ENCODE results near the gene RTN4. TPM values are rescaled to one million over a fixed set of nuclear protein-coding genes. Genes with fewer than 3 reads are reported as not detected.

RTN4 gene
- polyA plus RNA-seq, 1 donor (not counting 4 experiments of a cell fraction or from before 2014, with no cell fraction given) = 406 TPM

- no peaks in the 10 kb centered on the region for H3K27me3 ChIP-seq (ENCODE audit: control insufficient read depth, extremely low read depth, insufficient read depth, low read length)
- dilution Hi-C loops (cut with MboI; ENCODE audit: extremely low pct_ligation_motif_present, low sequenced_read_pairs) = no loop called here
- no peak for TF ChIP-seq EZH2 (IDR thresholded peaks at IDR 0.05; ENCODE audit: low read length)
- TF ChIP-seq, protein P1, sequence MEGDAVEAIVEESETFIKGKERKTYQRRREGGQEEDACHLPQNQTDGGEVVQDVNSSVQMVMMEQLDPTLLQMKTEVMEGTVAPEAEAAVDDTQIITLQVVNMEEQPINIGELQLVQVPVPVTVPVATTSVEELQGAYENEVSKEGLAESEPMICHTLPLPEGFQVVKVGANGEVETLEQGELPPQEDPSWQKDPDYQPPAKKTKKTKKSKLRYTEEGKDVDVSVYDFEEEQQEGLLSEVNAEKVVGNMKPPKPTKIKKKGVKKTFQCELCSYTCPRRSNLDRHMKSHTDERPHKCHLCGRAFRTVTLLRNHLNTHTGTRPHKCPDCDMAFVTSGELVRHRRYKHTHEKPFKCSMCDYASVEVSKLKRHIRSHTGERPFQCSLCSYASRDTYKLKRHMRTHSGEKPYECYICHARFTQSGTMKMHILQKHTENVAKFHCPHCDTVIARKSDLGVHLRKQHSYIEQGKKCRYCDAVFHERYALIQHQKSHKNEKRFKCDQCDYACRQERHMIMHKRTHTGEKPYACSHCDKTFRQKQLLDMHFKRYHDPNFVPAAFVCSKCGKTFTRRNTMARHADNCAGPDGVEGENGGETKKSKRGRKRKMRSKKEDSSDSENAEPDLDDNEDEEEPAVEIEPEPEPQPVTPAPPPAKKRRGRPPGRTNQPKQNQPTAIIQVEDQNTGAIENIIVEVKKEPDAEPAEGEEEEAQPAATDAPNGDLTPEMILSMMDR (optimal IDR thresholded peaks at IDR 0.05 in 1 of 3, IDR thresholded peaks at IDR 0.05 in 1 of 3, conservative IDR thresholded peaks at IDR 0.05 in 1 of 3; ENCODE audit: extremely low read depth in 1 of 3, insufficient read depth in 2 of 3, low read length in 3 of 3) = no peak
- H3K9ac ChIP-seq (ENCODE audit: control insufficient read depth, extremely low read depth, insufficient read depth, low read length) = no peak overlapping the region
- no peak overlapping the region for H3K4me2 ChIP-seq (ENCODE audit: control insufficient read depth, extremely low read depth, insufficient read depth, low read depth, low read length)
- no peak overlapping the region for H3K4me3 ChIP-seq (ENCODE audit: control insufficient read depth in 2 of 3, extremely low read depth in 1 of 3, insufficient read depth in 2 of 3, low read depth in 1 of 3, low read length in 3 of 3)
- FAIRE-seq = no peak
- no peaks in the 10 kb centered on the region for H3K36me3 ChIP-seq (ENCODE audit: control insufficient read depth in 2 of 2, extremely low read depth in 1 of 2, insufficient read depth in 2 of 2, low read length in 2 of 2)
- H3K27ac ChIP-seq (ENCODE audit: control insufficient read depth, insufficient read depth, low read length) = no peak overlapping the region
- no peak for DNase-seq (ENCODE audit: low read depth, low spot score)
- H3K9me1 ChIP-seq (ENCODE audit: control insufficient read depth, extremely low read depth, insufficient read depth, low read length) = no peaks in the 10 kb centered on the region
- H3K79me2 ChIP-seq (ENCODE audit: control insufficient read depth, insufficient read depth, low read length) = no peaks in the 10 kb centered on the region
- no peaks in the 10 kb centered on the region for H4K20me1 ChIP-seq (ENCODE audit: control insufficient read depth, extremely low read depth, insufficient read depth, low read length)
- no peaks in the 10 kb centered on the region for H3K4me1 ChIP-seq (ENCODE audit: control insufficient read depth, extremely low read depth, insufficient read depth, low read length)
- H2AFZ ChIP-seq (ENCODE audit: control insufficient read depth, low read length) = no peak overlapping the region
- no peaks in the 10 kb centered on the region for H3K9me3 ChIP-seq (ENCODE audit: control insufficient read depth, low read depth, low read length)
Observed at GRCh38 chr2:55084641-55085040, 34.4 kb upstream of the RTN4 start.

GRCh38 chr2:55080204-55080738 lies 30.0 kb upstream of the RTN4 start:
- Histone ChIP-seq H3K4me1 (ENCODE audit: control insufficient read depth, extremely low read depth, insufficient read depth, low read length) (no peaks in the 10 kb centered on the region), H3K27ac (ENCODE audit: control insufficient read depth, insufficient read depth, low read length) (no peak overlapping the region), H3K79me2 (ENCODE audit: control insufficient read depth, insufficient read depth, low read length) (no peaks in the 10 kb centered on the region), H3K9ac (ENCODE audit: control insufficient read depth, extremely low read depth, insufficient read depth, low read length) (no peak overlapping the region), H3K4me3 (ENCODE audit: control insufficient read depth in 2 of 3, extremely low read depth in 1 of 3, insufficient read depth in 2 of 3, low read depth in 1 of 3, low read length in 3 of 3) (no peak overlapping the region), H3K9me1 (ENCODE audit: control insufficient read depth, extremely low read depth, insufficient read depth, low read length) (no peaks in the 10 kb centered on the region), H3K27me3 (ENCODE audit: control insufficient read depth, extremely low read depth, insufficient read depth, low read length) (no peaks in the 10 kb centered on the region), H3K9me3 (ENCODE audit: control insufficient read depth, low read depth, low read length) (no peaks in the 10 kb centered on the region), H2AFZ (ENCODE audit: control insufficient read depth, low read length) (no peak overlapping the region), H3K36me3 (ENCODE audit: control insufficient read depth in 2 of 2, extremely low read depth in 1 of 2, insufficient read depth in 2 of 2, low read length in 2 of 2) (no peaks in the 10 kb centered on the region), H3K4me2 (ENCODE audit: control insufficient read depth, extremely low read depth, insufficient read depth, low read depth, low read length) (no peak overlapping the region), H4K20me1 (ENCODE audit: control insufficient read depth, extremely low read depth, insufficient read depth, low read length) (no peaks in the 10 kb centered on the region)
- dilution Hi-C loops (cut with MboI; ENCODE audit: extremely low pct_ligation_motif_present, low sequenced_read_pairs) = no loop called here
- no peak for TF ChIP-seq EZH2 (IDR thresholded peaks at IDR 0.05; ENCODE audit: low read length)
- TF ChIP-seq, protein P1 (optimal IDR thresholded peaks at IDR 0.05 in 1 of 3, IDR thresholded peaks at IDR 0.05 in 1 of 3, conservative IDR thresholded peaks at IDR 0.05 in 1 of 3; ENCODE audit: extremely low read depth in 1 of 3, insufficient read depth in 2 of 3, low read length in 3 of 3) = no peak
- FAIRE-seq (no peak), DNase-seq (ENCODE audit: low read depth, low spot score) (no peak)
